ENCODE results near the gene GPSM1.

- no peak for TF ChIP-seq POLR2AphosphoS5 (IDR thresholded peaks at IDR 0.05; ENCODE audit: borderline replicate concordance, low read depth, low read length)
- TF ChIP-seq EZH2 (IDR thresholded peaks at IDR 0.05): no peak
- no peak for TF ChIP-seq FOXP2 (optimal IDR thresholded peaks at IDR 0.05; ENCODE audit: control extremely low read depth, extremely low read length, insufficient read depth)
Observed at GRCh38 chr9:136395020-136395340, 67.6 kb downstream of the GPSM1 start.
